B cell (primary cell): ENCODE data around the gene PTBP3. TPM values are rescaled to one million over a fixed set of nuclear protein-coding genes. Genes with fewer than 3 reads are reported as not detected.
A peak's percentile ranks its signal among the peaks of the same experiment; 100 is the strongest.

Experiments
- ATAC-seq: fragments of 200-7000 bp; cut with Tn5 transposase; one replicate; pipeline ENCODE4 v1.10.0; 2021; ENCODE audit warnings: low read depth, mild to moderate bottlenecking, moderate number of reproducible peaks, moderate library complexity
- CTCF ChIA-PET: fragments of 350-600 bp; sonication (Branson Sonifier 250); formaldehyde crosslinking; loops from one replicate; lab custom pipeline; 2021; ENCODE audit warnings: antibody characterized with exemption, inconsistent platforms; lab: Charles Lee
- POLR2A ChIA-PET: fragments of 350-600 bp; sonication (Branson Sonifier 250); formaldehyde crosslinking; loops from one replicate; lab custom pipeline; 2021; ENCODE audit warnings: antibody characterized with exemption; lab: Charles Lee
- DNase-seq: peaks from one replicate; pipeline ENCODE4 v3.0.0; 2013
- H2AFZ ChIP-seq: 2 replicates; pipeline ENCODE4 v1.6.1; 2012; ENCODE audit warnings: mild to moderate bottlenecking, low read depth, low read length; ENCODE audit not compliant: insufficient read depth, poor library complexity, severe bottlenecking
- H3K27ac ChIP-seq, 2 donors: 1 replicate in 1 of 2; 2 replicates in 1 of 2; pipeline ENCODE4 v1.5.1; 2012 to 2013; ENCODE audit warnings: low read length in 2 of 2, mild to moderate bottlenecking in 2 of 2, moderate library complexity in 1 of 2
- H3K27me3 ChIP-seq, 4 experiments: fragments of 200-600 bp in 1 of 4; sonication (generic) in 1 of 4; replicated peaks in 1 of 4; 1 replicate in 2 of 4; 2 replicates in 2 of 4; pipeline versions ENCODE4 v1.6.1 to v1.7.0; 2013 to 2016; ENCODE audit warnings: low read length in 3 of 4, mild to moderate bottlenecking in 2 of 4, mixed read lengths in 1 of 4, moderate library complexity in 1 of 4; ENCODE audit not compliant: insufficient read depth in 4 of 4, control insufficient read depth in 3 of 4; ENCODE audit errors: control extremely low read depth in 1 of 4
- H3K36me3 ChIP-seq, 2 experiments: replicated peaks in 1 of 2; 1 replicate in 1 of 2; 2 replicates in 1 of 2; pipeline versions ENCODE4 v1.6.1 to v1.7.1; 2013; ENCODE audit warnings: low read length in 1 of 2; ENCODE audit not compliant: insufficient read depth in 2 of 2, control insufficient read depth in 1 of 2; ENCODE audit errors: control extremely low read depth in 1 of 2, extremely low read depth in 1 of 2
- H3K4me1 ChIP-seq, 2 donors: fragments of 200-600 bp in 1 of 2; sonication (generic) in 1 of 2; 1 replicate in 1 of 2; 2 replicates in 1 of 2; pipeline versions ENCODE4 v1.5.1 to v1.6.1; 2013 to 2017; ENCODE audit warnings: low read length in 2 of 2; ENCODE audit not compliant: control insufficient read depth in 2 of 2, insufficient read depth in 2 of 2
- H3K4me2 ChIP-seq: replicated peaks from 2 replicates; pipeline ENCODE3; 2012; ENCODE audit warnings: mild to moderate bottlenecking, low read depth, low read length; ENCODE audit not compliant: poor library complexity, severe bottlenecking
- H3K4me3 ChIP-seq, 5 experiments: fragments of 200-600 bp in 1 of 5; sonication (generic) in 1 of 5; 1 replicate in 3 of 5; 2 replicates in 2 of 5; pipeline versions ENCODE4 v1.5.1 to v1.7.0; 2011 to 2016; ENCODE audit warnings: low read length in 4 of 5, mild to moderate bottlenecking in 4 of 5, low read depth in 2 of 5, control low read depth in 1 of 5, moderate library complexity in 1 of 5; ENCODE audit not compliant: insufficient read depth in 1 of 5; ENCODE audit errors: control extremely low read depth in 1 of 5, extremely low read depth in 1 of 5
- H3K79me2 ChIP-seq: fragments of 200-600 bp; sonication (generic); one replicate; pipeline ENCODE4 v1.6.0; 2016; ENCODE audit warnings: low read length; ENCODE audit not compliant: control insufficient read depth, insufficient read depth
- H3K9ac ChIP-seq: fragments of 200-600 bp; sonication (generic); 2 replicates; pipeline ENCODE4 v1.6.1; 2017; ENCODE audit warnings: mild to moderate bottlenecking, low read length, moderate library complexity
- H3K9me3 ChIP-seq, 3 donors: one replicate each; pipeline versions ENCODE4 v1.6.1 to v1.7.1; 2013; ENCODE audit warnings: low read length in 2 of 3; ENCODE audit not compliant: control insufficient read depth in 2 of 3, insufficient read depth in 1 of 3; ENCODE audit errors: control extremely low read depth in 1 of 3
- H4K20me1 ChIP-seq: 2 replicates; pipeline ENCODE4 v1.6.0; 2012; ENCODE audit warnings: mild to moderate bottlenecking, low read length; ENCODE audit not compliant: insufficient read depth, control insufficient read depth, poor library complexity, severe bottlenecking
- H3K27ac Mint-ChIP-seq: one replicate; pipeline ENCODE4 v1.8.0; 2021; ENCODE audit warnings: mixed read lengths
- H3K27me3 Mint-ChIP-seq: one replicate; pipeline ENCODE4 v1.8.0; 2021; ENCODE audit warnings: mixed read lengths
- H3K4me1 Mint-ChIP-seq: one replicate; pipeline ENCODE4 v1.8.0; 2021; ENCODE audit warnings: mixed read lengths
- H3K4me3 Mint-ChIP-seq: one replicate; pipeline ENCODE4 v1.8.0; 2021; ENCODE audit warnings: mixed read lengths
- H3K9me3 Mint-ChIP-seq: one replicate; pipeline ENCODE4 v1.8.0; 2022; ENCODE audit warnings: mixed read lengths; ENCODE audit not compliant: insufficient read depth
- CTCF ChIP-seq: fragments of 200-600 bp; IDR thresholded peaks from one replicate; pipeline ENCODE4 v1.8.0; 2022; ENCODE audit warnings: antibody characterized with exemption, mild to moderate bottlenecking
- EZH2 ChIP-seq: IDR thresholded peaks from 2 replicates; pipeline ENCODE4 v1.6.1; 2012; ENCODE audit warnings: borderline replicate concordance, low read depth, mild to moderate bottlenecking, moderate library complexity, low read length; ENCODE audit not compliant: insufficient read depth, poor library complexity, severe bottlenecking
- WGBS: methylation state at CpG from one replicate; pipeline ENCODE4 v1.1.5; 2013; ENCODE audit warnings: missing lambda C conversion rate; ENCODE audit not compliant: insufficient coverage; 5-methylcytosine and 5-hydroxymethylcytosine counted together
- intact Hi-C: fragments of 100-400 bp; cut with micrococcal nuclease; formaldehyde crosslinking; loops from one replicate; pipeline ENCODE4 v1.10.0; 2022
- polyA plus RNA-seq: library from polyadenylated mRNA; depleted of rRNA; stranded (reverse); fragments of >200 nt; gene quantifications from 2 replicates; pipeline ENCODE4 v1.2.3, GENCODE V29; 2012
- total RNA-seq, 2 donors: library from RNA; stranded (reverse); fragments of 120-200 nt in 1 of 2; gene quantifications; 1 replicate in 1 of 2; 2 replicates in 1 of 2; pipeline versions ENCODE4 v1.2.3 to v1.2.4, GENCODE V29; 2013 to 2022

PTBP3 gene
- total and polyA plus RNA-seq, 2 donors (not counting 1 experiment from before 2014, with no cell fraction given), result 22.8 to 133 TPM

GRCh38 chr9:112331674-112331952, 1.8 kb downstream of the PTBP3 start:
- peak overlapping the region; percentile 97 for H3K9ac ChIP-seq
- H3K27ac Mint-ChIP-seq, result peak overlapping the region; percentile 55
- POLR2A ChIA-PET, result interaction anchor here (0.7 to 2.4 kb wide), 2 partner anchors 48 to 420 kb away, joined by 3 to 13 read pairs; partner anchors contain the start of gene HSDL2
- TF ChIP-seq CTCF (no peak), EZH2 (no peak)
- H3K27me3 ChIP-seq, result no peaks in the 10 kb centered on the region
- H3K9me3 Mint-ChIP-seq, result no peaks in the 10 kb centered on the region
- H3K27ac ChIP-seq, result peak overlapping the region in 1 of 2 donors; percentile 13
- ATAC-seq, result no peak
- CTCF ChIA-PET, result interaction anchor here (0.9 kb wide), 1 partner anchor 462 kb away, joined by 4 read pairs; no protein-coding TSS in a partner anchor
- H3K79me2 ChIP-seq, result peaks cover 66% of the 10 kb centered on the region
- no peak overlapping the region for H2AFZ ChIP-seq
- 53% methylated on average over 4 of the region's 4 CpGs for WGBS
- H3K4me1 Mint-ChIP-seq, result peaks cover 48% of the 10 kb centered on the region
- H3K27me3 Mint-ChIP-seq, result no peaks in the 10 kb centered on the region
- H3K4me2 ChIP-seq, result peak overlapping the region; percentile 74
- intact Hi-C loops, result loop anchor here (5.0 to 10.0 kb wide), 3 partner anchors 44 to 891 kb away; partner anchors contain the start of genes FKBP15 and SLC31A1
- H4K20me1 ChIP-seq, result peaks cover 26% of the 10 kb centered on the region
- no peaks in the 10 kb centered on the region for H3K36me3 ChIP-seq
- peak overlapping the region; percentile 98 for H3K4me3 Mint-ChIP-seq
- no peak for DNase-seq
- no peaks in the 10 kb centered on the region for H3K9me3 ChIP-seq
- peak overlapping the region in 2 of 5 experiments; percentile 83 to 91 for H3K4me3 ChIP-seq
- H3K4me1 ChIP-seq, result peaks cover 21 to 36% of the 10 kb centered on the region in 2 donors

- Mint-ChIP-seq H3K4me1 (peaks cover 70% of the 10 kb centered on the region), H3K9me3 (peaks cover 4% of the 10 kb centered on the region), H3K4me3 (no peak overlapping the region), H3K27me3 (no peaks in the 10 kb centered on the region), H3K27ac (peak overlapping the region; percentile 51)
- 100% methylated on average over 2 of the region's 2 CpGs for WGBS
- H3K27me3 ChIP-seq, result no peaks in the 10 kb centered on the region
- H3K4me2 ChIP-seq, result no peak overlapping the region
- H4K20me1 ChIP-seq, result peaks cover 39% of the 10 kb centered on the region
- no peak overlapping the region for H3K27ac ChIP-seq
- no peak overlapping the region for H3K4me3 ChIP-seq
- no peak for TF ChIP-seq EZH2
- no peak for TF ChIP-seq CTCF
- intact Hi-C loops, result loop anchor here (2.0 kb wide), 1 partner anchor 20 kb away; no protein-coding TSS in a partner anchor
- peaks cover 0 to 12% (median 3%) of the 10 kb centered on the region in 3 donors for H3K9me3 ChIP-seq
- CTCF ChIA-PET, result interaction anchor here (1.3 to 1.5 kb wide), 3 partner anchors 11 to 232 kb away, joined by 3 to 5 read pairs (median 4); no protein-coding TSS in a partner anchor
- no peaks in the 10 kb centered on the region for H3K36me3 ChIP-seq
- no peak overlapping the region for H2AFZ ChIP-seq
- ATAC-seq, result no peak
- peaks cover 97% of the 10 kb centered on the region for H3K79me2 ChIP-seq
- H3K9ac ChIP-seq, result no peak overlapping the region
- no peak for DNase-seq
- POLR2A ChIA-PET, result no interaction called here
- H3K4me1 ChIP-seq, result peaks cover 34 to 53% of the 10 kb centered on the region in 2 donors
Measured at GRCh38 chr9:112328545-112328944, 4.9 kb downstream of the PTBP3 start.
